Stimulated activated CD8-positive, alpha-beta memory T cell treated with anti-CD3 and anti-CD28 coated beads, Interleukin-4, amount 100 ng/mL, for 48 hours (primary cell): ENCODE measurements around the gene KRT7.
A peak's percentile ranks its signal among the peaks of the same experiment; 100 is the strongest.

ENCODE experiments used
- DNase-seq: peaks from one replicate; pipeline ENCODE4 v3.0.0-alpha.2; 2020

The KRT7 gene

GRCh38 chr12:52212701-52213563 lies 20.1 kb upstream of the KRT7 start:
- DNase-seq: no peak

GRCh38 chr12:52213564-52214420 lies 19.3 kb upstream of the KRT7 start:
- DNase-seq: peak; percentile 85

GRCh38 chr12:52214421-52214802 lies 18.6 kb upstream of the KRT7 start:
- DNase-seq: no peak

GRCh38 chr12:52215587-52216031 lies 17.4 kb upstream of the KRT7 start:
- no peak for DNase-seq

GRCh38 chr12:52216100-52216499 lies 16.9 kb upstream of the KRT7 start:
- no peak for DNase-seq

- no peak for DNase-seq
These were observed 16.2 kb upstream of the KRT7 start for GRCh38 chr12:52216807-52217206.

- no peak for DNase-seq
These were observed 15.8 kb upstream of the KRT7 start for GRCh38 chr12:52217223-52217622.

GRCh38 chr12:52218001-52218400 lies 15.0 kb upstream of the KRT7 start:
- no peak for DNase-seq

GRCh38 chr12:52220477-52220876 lies 12.6 kb upstream of the KRT7 start:
- no peak for DNase-seq

GRCh38 chr12:52221070-52221781 lies 11.8 kb upstream of the KRT7 start:
- DNase-seq: no peak

GRCh38 chr12:52221912-52222457 lies 11.1 kb upstream of the KRT7 start:
- DNase-seq: peak; percentile 94

- DNase-seq: no peak
These were observed 10.4 kb upstream of the KRT7 start for GRCh38 chr12:52222692-52223091.

GRCh38 chr12:52223406-52224039 lies 9.5 kb upstream of the KRT7 start:
- no peak for DNase-seq

GRCh38 chr12:52224151-52224550 lies 8.9 kb upstream of the KRT7 start:
- DNase-seq: no peak

GRCh38 chr12:52225752-52226151 lies 7.3 kb upstream of the KRT7 start:
- no peak for DNase-seq

- DNase-seq: no peak
These were observed 6.6 kb upstream of the KRT7 start for GRCh38 chr12:52226446-52226845.

GRCh38 chr12:52227606-52228166 lies 5.4 kb upstream of the KRT7 start:
- DNase-seq: no peak

GRCh38 chr12:52228366-52228765 lies 4.7 kb upstream of the KRT7 start:
- no peak for DNase-seq

GRCh38 chr12:52228931-52229330 lies 4.1 kb upstream of the KRT7 start:
- DNase-seq: no peak

GRCh38 chr12:52229836-52230343 lies 3.2 kb upstream of the KRT7 start:
- no peak for DNase-seq

GRCh38 chr12:52230364-52231281 lies 2.4 kb upstream of the KRT7 start:
- no peak for DNase-seq
